IMR-90 (cell line): ENCODE results near the gene CLK3.

ENCODE experiments used
- MAFK ChIP-seq: IDR thresholded peaks from 2 replicates; pipeline ENCODE4 v1.6.1; 2012; ENCODE audit warnings: low read depth, low read length, improper control_type of control experiment
- POLR2A ChIP-seq: IDR thresholded peaks from 2 replicates; pipeline ENCODE4 v1.6.1; 2012; ENCODE audit warnings: mild to moderate bottlenecking, low read depth, low read length
- TF ChIP-seq, protein P1 (sequence below): conservative IDR thresholded peaks from 2 replicates; pipeline ENCODE4 v1.5.1; 2012; ENCODE audit warnings: mild to moderate bottlenecking, low read depth, low read length, improper control_type of control experiment

DNA sequence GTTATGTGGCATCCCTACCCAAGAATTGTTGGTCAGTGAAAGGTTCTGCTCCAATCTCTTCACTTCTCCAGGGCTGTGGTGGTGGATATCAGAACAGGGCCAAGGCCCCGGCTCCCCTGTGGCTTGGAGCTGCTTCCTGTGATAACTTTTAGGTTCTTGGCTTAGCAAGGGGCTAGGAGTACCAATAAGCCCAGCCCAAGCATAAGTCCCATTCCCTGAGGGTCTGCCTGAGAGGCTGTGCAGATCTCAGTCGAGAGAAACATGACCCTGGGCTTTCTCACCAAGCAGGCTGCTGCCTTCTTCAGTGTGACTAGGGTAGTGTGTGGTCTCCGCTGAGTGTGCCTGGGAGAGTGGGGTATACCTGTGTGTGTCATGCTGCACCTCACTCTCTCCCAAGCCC, 7.1 kb downstream of the CLK3 start:
- TF ChIP-seq, protein P1, sequence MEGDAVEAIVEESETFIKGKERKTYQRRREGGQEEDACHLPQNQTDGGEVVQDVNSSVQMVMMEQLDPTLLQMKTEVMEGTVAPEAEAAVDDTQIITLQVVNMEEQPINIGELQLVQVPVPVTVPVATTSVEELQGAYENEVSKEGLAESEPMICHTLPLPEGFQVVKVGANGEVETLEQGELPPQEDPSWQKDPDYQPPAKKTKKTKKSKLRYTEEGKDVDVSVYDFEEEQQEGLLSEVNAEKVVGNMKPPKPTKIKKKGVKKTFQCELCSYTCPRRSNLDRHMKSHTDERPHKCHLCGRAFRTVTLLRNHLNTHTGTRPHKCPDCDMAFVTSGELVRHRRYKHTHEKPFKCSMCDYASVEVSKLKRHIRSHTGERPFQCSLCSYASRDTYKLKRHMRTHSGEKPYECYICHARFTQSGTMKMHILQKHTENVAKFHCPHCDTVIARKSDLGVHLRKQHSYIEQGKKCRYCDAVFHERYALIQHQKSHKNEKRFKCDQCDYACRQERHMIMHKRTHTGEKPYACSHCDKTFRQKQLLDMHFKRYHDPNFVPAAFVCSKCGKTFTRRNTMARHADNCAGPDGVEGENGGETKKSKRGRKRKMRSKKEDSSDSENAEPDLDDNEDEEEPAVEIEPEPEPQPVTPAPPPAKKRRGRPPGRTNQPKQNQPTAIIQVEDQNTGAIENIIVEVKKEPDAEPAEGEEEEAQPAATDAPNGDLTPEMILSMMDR = no peak
- TF ChIP-seq MAFK (no peak), POLR2A (no peak)
